Skeletal muscle cell (primary cell): ENCODE results near the gene ZNF385B.

ENCODE experiments used
- DNase-seq: peaks from one replicate; pipeline ENCODE4 v3.0.0-alpha.2; 2010; ENCODE audit warnings: low read depth
- H3K4me3 ChIP-seq: 2 replicates; pipeline ENCODE4 v1.5.1; 2011; ENCODE audit warnings: low read depth, mild to moderate bottlenecking, control low read depth, low read length, moderate library complexity

Gene ZNF385B

DNA sequence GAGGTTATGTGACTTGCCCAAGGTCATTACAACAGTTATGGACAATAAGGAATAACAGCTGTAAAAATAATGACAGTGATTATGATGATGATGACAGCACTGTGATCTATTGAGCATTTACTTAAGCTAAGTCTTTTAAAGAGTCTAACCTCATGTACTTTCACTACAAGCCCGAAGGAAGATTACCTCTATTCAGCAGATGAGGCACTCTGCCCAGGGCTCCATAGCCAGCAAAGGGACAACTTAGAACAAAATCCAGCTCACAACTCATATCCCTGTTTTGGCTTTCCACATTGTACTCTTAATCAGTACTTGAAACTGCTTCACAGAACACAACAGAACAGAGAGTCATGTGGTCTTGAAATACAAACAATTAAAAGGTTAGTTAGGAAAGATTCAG is 290.2 kb downstream of the ZNF385B start:
- H3K4me3 ChIP-seq: no peak overlapping the region
- peak; percentile 21 for DNase-seq

DNA sequence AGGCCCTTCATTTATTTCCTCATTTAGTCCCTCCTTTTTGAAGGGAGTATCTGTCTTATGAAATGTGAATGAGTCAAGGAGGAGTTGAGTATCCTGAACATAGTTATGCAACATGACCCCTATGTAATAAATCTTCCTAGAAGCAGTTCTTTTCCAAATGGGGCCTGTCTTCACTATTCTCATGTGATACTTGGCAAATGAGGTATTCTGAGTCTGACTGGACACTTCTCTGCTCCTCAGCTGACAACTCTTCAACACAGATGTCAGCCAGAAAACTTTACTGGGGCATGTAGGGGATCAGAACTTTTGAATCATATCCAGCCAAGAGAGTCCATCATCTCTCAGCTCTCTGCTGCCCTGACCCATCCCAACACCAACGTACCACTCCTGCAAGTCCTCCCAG is 291.6 kb downstream of the ZNF385B start:
- peak; percentile 94 for DNase-seq
- no peak overlapping the region for H3K4me3 ChIP-seq

DNA sequence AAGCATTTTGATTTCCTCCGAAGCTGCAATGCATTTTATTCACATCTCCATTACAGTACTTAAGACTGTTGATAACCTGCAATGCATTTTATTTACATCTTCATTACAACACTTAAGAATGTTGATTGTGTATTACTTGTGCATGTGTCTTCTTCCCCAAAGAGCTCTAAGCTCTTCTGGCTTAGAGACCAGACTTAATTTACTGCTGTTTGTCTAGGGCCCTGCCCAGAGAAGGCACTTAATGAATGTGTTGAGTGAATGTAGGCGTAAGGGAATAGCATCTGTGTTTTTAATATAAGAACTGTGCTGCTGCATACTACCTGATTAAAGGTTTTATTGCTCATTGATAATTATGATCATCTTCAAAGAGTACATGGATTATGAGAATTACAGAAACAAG is 295.6 kb downstream of the ZNF385B start:
- DNase-seq: no peak
- no peak overlapping the region for H3K4me3 ChIP-seq

DNA sequence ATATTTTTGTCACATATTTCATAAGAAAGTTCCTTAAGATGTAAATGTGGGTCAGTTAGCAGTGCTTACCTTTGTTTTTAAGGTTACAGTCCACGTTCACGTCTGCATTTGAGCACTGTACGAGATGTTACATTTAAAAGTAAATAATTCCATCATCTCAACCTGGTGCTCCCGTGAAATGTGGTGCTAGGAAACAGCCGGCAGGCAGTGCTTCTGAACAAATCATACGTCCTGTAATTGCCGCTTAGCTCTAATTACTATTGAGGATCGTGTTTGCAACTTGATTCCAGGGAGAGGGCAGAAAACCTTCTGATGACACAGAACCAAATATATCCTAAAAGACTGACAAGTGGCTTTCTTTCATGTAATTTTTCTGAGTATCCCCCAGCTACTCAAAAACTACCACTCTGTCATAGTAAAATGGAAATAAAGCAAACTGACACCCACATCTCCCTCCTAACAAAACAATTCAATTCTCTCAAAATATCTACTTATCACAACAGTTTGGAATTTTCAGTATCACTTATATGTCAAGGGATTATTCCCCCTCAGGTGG is 299.0 kb downstream of the ZNF385B start:
- H3K4me3 ChIP-seq: no peak overlapping the region
- no peak for DNase-seq

DNA sequence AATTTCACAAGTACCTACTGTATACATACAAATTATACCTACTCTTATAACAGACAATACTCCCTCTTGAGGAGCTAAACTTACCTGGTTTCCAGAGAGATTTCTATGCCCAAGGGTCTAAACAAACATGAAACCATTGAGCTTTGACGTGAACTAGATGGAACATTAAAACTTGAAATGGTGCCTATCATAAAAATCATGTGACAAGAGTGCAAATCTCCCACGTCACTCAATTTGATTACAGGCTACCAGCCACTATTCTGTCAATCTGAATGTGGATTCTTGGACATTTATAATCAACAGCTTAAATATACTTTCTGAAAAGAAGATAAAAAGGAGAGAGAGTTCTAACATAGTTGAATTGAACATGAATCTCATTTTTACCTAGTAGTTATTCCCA is 299.7 kb downstream of the ZNF385B start:
- H3K4me3 ChIP-seq: no peak overlapping the region

DNA sequence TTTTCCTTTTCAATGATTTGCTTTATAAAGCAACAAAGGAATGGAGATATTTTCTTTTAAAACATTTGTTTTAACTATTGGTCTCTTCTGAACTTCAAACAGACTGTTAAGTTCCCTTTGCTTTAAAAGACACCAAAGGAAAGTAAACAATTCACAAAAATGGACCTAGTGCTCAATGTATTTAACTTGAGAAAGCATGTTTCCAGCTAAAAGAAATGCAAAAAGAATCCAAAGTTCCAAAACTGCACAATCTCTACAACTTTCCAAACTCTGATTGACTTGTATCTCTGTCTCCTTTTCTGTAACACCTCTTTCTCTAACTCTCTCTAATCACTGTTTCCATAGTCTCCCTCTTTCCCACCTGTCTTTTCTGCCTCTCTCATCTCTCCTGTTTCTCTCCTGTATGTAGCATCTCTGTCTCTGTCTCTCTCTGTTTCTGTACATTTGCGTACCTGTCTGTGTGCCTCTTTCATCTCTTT is 301.1 kb downstream of the ZNF385B start:
- no peak overlapping the region for H3K4me3 ChIP-seq
- no peak for DNase-seq

More for the DNA sequence above, 299.7 kb downstream of the ZNF385B start:
- no peak for DNase-seq

DNA sequence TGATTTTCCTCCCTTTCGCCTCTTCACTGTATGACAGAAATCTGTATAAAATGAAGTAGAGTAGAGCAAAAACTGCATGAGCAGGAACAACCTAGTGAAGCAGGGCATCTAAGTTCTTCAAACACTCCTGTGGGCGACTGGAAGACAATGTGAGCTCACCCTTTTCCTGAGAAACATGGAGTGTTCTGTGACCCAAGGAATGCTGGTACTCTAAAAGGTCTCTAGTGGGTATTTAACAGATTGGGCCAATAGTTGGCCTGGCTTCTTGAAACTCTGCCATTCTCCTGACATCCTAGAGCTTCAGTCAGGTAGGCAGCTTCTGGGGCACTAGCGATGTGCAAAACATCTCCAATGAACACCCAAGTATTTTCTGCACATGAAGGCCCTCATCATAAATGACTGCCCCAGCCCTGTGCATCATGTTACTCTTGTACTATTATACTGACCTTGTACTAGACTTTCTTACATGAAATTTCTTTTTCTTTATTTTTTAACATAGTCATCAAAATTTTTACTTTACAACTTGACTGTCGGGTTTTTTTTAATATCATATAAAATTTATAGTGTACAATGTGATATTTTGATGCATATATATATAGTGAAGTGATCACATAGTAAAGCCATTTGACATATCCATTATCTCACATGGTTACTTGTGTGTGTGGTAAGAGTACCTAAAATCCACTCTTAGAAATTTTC is 302.2 kb downstream of the ZNF385B start:
- no peak overlapping the region for H3K4me3 ChIP-seq

DNA sequence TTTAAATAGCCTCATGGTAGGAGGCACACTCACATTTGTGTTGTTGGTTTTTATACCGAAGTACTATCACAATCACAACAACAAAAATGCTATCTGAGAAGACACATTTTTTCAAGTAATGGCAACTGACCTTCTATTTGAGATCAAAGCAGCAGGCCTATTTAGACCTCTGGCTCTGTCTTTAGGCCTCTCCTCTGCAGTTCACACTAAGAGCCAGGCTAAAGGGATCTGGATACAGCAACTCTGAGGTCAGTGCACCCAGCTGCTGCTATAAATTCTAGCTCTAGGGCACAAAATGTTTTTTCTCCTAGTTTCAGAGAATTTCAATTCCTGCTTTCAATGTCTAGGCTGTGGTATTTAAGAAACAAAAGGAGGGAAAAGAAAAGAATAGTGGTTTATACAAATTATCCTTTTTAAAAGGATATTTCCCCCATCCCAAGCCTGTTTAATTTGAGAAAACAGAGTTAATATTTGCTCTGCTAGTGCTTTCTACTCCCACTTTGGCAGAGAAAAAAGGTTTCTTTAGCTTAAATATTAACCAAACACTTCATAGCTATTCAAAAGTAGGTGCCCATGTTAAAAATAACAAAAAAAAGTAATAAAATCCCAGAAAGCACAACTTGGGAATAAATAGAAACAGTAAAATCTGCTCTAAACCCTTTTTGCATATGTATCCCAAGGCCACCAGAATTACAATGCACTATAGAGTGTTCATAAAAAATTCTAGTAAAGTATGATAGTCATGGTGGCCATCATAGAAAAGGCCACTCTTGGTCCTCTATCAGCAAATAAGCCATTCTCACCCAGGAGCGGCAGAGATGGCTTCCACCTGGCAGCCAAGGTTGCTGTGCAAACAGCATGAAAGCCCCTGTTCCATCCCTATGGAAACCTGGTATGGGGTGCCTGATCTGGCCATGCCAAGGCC is 303.1 kb downstream of the ZNF385B start:
- DNase-seq: no peak
- H3K4me3 ChIP-seq: no peak overlapping the region

More for the DNA sequence above, 302.2 kb downstream of the ZNF385B start:
- no peak for DNase-seq

DNA sequence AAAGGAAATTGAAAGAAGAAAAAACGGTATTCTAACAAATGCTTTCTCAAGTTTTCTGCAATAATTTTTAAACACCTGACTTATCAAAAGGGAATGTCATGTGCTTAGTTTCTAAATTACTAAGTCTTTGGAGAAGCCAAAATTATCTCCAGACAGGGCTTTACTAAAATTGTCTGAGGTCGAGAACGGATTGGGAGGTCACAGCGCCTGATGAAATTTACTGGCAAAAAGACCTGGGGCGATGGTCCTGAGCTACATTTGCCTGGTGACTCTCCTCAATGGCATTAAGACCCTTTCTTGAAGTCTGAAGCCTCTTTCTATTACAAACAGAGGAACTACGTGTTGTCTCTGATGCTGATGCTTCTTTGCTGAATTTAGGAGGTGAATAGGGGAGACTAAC is 305.0 kb downstream of the ZNF385B start:
- DNase-seq: no peak
- no peak overlapping the region for H3K4me3 ChIP-seq

DNA sequence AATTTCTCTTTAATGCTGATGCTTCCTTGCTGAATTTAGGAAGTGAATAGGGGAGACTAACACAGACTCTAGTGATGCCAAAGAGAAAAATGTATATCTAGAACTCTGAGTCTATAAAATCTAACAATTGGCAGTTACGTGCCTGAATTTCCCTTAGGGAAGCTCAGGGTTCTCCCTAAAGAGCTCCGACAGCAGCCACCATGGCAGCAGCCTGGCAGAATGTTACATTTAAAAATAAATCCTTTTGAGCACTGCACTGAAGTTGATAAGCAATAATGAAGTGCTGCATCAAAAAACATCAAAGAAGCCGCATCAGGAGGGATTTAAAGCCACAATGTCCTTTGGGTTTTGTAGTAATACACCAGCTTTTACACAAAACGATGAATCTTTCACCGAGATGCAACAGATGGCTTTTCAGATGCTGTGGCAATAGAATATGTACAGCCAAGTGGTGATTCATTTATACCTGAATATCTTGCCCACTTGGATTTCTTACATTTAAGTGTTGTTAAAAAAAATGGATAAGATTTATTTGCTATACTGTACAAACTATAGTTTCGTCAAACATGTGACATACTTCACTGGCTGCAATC is 305.6 kb downstream of the ZNF385B start:
- DNase-seq: no peak

DNA sequence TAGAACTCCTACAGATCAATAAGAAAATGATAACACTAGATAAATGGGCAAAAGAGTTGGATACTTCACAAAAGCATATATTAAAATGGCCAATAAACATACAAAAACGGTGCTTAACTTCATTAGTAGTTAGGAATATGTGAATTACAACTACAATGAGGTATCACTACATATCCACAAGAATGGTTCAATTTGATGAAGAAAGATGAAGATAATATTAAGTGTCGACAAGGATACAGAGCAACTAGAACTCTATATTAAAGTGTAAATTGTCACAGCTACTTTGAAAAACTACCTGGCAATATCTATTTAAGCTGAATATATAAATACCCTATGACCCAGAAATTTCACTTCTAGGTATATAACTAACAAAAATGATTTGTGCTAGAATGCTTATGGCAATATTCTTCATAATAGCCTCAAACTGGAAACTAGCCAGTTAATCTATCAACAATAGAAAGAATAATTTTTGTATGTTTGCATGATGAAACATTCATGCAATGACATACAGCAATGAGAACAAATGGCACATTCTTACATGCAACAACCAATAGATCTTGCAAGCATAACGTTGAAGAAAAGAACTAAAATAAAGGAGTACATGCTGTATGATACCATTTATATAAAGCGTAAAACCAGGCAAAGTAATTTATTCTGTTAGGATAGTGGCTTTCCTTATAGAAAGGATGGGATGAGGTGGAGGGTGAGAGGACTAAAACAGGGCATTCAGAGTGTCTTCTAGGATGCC is 306.6 kb downstream of the ZNF385B start:
- H3K4me3 ChIP-seq: no peak overlapping the region
- no peak for DNase-seq

More for the DNA sequence above, 305.6 kb downstream of the ZNF385B start:
- H3K4me3 ChIP-seq: no peak overlapping the region

DNA sequence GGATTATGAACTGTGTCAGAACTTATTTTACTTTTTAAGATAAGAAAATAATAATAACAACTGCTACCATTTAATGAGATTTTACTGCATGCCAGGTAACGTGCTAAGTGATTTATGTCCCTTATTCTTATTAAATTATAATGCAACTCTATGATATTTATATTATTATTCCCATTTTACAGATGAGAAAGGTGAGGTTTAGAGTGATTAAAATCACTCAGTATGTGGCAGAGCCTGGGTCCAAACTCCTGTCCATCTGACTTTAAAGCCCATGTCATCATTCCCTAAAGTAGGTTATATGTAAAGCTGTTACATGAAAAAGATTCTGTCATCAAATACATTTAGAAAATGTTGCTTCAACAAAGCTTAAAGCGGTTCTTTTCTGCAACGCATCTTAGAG is 308.0 kb downstream of the ZNF385B start:
- no peak overlapping the region for H3K4me3 ChIP-seq
- no peak for DNase-seq

DNA sequence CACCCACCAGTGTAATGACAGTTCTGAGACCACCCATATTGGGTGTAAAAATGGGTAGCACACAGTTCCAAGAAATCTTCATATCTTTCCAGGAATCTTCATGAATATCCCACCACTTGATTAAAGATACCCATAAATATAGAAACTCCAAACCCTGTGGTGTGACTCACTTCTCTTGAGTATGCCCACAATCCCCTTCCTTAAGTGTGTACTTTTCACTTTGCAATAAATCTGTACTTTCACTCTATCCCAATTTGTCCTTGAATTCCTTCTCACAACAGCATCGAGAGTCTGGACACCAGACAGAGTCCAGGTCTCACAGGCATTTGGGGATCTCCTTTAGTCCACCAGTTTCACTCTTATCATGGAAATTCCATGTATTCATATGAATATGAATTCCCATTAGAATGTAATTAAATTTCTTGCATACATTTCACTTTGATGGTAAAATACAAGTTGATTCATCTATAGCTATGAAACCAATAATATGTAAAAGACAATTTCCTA is 309.8 kb downstream of the ZNF385B start:
- no peak for DNase-seq
- no peak overlapping the region for H3K4me3 ChIP-seq

DNA sequence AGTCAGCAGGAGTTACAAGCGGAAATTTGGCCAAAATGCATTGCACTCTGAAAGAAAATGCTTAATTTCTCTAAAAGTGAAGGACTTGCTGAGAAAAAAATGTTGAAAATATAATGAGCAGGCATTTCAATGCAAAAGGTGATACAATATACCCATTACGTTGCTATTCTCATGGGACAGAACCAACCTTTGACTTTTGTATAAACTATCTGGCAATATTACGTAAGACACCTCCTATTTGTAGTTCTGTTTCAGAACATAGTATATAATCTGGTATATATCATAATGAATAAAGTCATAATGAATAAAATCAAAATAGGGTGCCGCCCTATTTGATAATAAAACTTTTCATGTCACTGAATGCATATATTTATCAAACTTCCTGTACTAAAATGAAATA is 310.6 kb downstream of the ZNF385B start:
- H3K4me3 ChIP-seq: no peak overlapping the region
- no peak for DNase-seq

DNA sequence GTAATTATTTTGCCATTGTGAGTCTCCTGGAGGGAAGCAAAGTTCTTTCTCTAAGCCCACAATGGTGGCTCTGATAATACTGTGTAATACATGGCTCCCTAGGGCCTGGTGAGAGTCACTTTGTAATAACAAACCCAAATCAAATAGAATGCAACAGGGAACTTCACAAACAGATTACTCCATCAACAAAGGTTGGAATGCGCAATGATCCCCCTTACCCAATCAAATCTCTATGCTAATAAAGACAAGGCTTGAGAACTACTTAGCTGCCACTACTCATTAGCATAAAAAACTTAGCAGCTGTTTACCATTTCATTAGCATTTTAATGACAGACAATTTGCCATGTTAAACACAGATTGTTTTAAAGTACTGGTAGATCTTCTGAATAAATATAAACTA is 311.2 kb downstream of the ZNF385B start:
- no peak for DNase-seq

DNA sequence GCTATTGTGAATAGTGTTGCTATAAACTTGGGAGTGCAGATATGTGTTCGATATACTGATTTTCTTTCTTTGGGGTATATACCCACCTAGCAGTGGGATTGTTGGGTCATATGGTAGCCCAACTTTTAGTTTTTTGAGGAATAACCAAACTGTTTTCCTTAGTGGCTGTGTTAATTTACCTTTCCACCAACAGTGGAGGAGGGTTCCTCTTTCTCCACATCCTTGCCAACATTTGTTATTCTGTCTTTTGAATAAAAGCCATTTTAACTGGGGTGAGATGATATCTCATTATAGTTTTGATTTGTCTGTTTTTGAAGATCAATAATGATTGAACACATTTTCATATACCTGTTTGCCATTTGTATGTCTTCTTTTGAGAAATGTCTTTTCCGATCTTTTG is 314.8 kb downstream of the ZNF385B start:
- DNase-seq: no peak

More for the DNA sequence above, 311.2 kb downstream of the ZNF385B start:
- H3K4me3 ChIP-seq: no peak overlapping the region

DNA sequence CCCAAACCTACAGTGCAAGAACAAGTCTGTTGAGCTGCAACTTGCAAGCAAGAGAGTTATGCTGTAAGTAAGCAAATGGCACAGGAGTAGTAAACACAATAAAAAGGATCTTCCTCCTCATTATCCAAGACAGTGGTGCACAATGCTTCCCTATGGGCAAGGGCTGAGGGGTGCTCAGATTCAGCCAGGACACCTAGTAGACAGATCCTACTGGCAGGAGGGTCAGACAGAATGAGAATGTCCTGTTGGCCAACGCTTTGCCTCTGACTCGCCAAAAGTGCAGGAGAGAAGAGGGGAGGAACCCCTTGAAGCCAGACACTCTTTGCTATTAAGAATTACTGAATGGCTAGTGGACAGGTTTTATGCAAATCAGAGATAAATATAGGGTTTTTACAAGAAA is 316.4 kb downstream of the ZNF385B start:
- DNase-seq: no peak
- no peak overlapping the region for H3K4me3 ChIP-seq

More for the DNA sequence above, 314.8 kb downstream of the ZNF385B start:
- H3K4me3 ChIP-seq: no peak overlapping the region

DNA sequence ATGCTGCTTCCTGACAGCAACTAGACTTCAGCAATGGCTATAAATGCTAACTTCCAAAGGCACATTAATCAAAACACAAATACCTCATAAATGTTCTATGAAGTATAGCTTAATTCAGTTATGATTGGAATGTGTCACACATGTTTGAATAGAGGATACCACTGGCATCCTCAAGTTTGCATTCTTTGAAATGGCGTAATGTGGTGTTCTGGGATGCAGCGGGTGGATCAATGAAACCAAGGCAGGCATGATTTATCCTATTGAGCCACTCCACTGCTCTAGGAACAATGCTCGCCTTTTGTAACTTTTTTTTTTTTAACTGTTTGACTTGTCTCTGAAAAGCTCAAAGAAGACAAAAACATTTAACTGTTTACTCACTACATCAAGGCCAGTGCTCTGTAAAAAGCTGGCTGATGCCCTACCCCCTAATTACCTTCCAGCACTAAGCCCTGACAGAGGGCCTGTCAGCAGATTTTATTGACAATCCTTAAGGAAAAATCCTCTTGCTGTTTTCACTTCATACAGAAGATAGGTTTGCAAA is 318.0 kb downstream of the ZNF385B start:
- no peak for DNase-seq
- no peak overlapping the region for H3K4me3 ChIP-seq

DNA sequence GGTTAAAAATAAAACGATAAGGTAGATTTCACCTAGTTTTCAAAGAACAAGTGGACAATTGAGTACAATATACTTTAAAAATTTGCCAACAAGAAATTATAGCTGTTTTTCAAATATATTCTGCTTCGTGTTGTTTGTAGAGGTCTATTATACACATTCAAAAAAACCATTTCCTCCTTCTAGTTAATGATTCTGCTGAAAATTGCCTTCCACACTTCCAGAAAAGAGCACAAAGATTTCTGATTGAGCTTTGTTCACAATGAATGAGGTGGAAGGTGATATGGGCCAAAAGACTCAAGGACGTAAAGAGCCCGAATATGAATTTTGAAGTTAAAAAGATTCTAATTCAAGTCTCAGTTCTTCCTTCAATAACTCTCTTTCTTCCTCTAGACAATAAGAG is 319.8 kb downstream of the ZNF385B start:
- no peak overlapping the region for H3K4me3 ChIP-seq
- DNase-seq: no peak
